A673 (cell line): ENCODE results near the gene DOK3. TPM values are rescaled to one million over a fixed set of nuclear protein-coding genes. Genes with fewer than 3 reads are reported as not detected.

Experiments
- BruUV-seq: library from RNA; stranded (reverse); fragments of 400-500 nt; replicated peaks from 2 replicates; lab custom pipeline; 2021; lab: Mats Ljungman, UMichigan
- CTCF ChIA-PET: fragments of 300-600 bp; sonication (Branson Sonifier 250); formaldehyde crosslinking; loops from one replicate; lab custom pipeline; 2022; ENCODE audit warnings: antibody characterized with exemption; lab: Charles Lee
- POLR2A ChIA-PET: fragments of 300-600 bp; sonication (Branson Sonifier 250); formaldehyde crosslinking; loops from one replicate; lab custom pipeline; 2022; ENCODE audit warnings: antibody characterized with exemption; ENCODE audit not compliant: low non-redundant PET; lab: Charles Lee
- DNase-seq: peaks from one replicate; pipeline ENCODE4 v3.0.0-alpha.2; 2015; ENCODE audit warnings: low spot score
- H3K27ac ChIP-seq: fragments of 200-600 bp; sonication (generic); 2 replicates; pipeline ENCODE4 v1.5.1; 2016; ENCODE audit warnings: mixed run types, low read depth, mild to moderate bottlenecking, mixed read lengths, antibody characterized with exemption, low read length; ENCODE audit not compliant: poor library complexity, severe bottlenecking
- H3K27me3 ChIP-seq: fragments of 200-600 bp; sonication (generic); replicated peaks from 2 replicates; pipeline ENCODE4 v1.6.1; 2017; ENCODE audit warnings: mixed run types, low read depth, mild to moderate bottlenecking, mixed read lengths, antibody characterized with exemption, low read length; ENCODE audit not compliant: insufficient read depth, poor library complexity
- H3K36me3 ChIP-seq: fragments of 200-600 bp; sonication (generic); 2 replicates; pipeline ENCODE4 v1.6.1; 2016; ENCODE audit warnings: mixed run types, mild to moderate bottlenecking, mixed read lengths, antibody characterized with exemption, low read length; ENCODE audit not compliant: insufficient read depth, poor library complexity, severe bottlenecking
- H3K4me1 ChIP-seq: fragments of 200-600 bp; sonication (generic); 2 replicates; pipeline ENCODE4 v1.6.1; 2017; ENCODE audit warnings: mixed run types, mild to moderate bottlenecking, mixed read lengths, antibody characterized with exemption, low read length; ENCODE audit not compliant: insufficient read depth, poor library complexity, severe bottlenecking
- H3K4me3 ChIP-seq: fragments of 200-600 bp; sonication (generic); 2 replicates; pipeline ENCODE4 v1.5.1; 2016; ENCODE audit warnings: low read depth, mixed run types, mild to moderate bottlenecking, mixed read lengths, low read length; ENCODE audit not compliant: poor library complexity, severe bottlenecking
- H3K9me3 ChIP-seq: fragments of 200-600 bp; sonication (generic); 2 replicates; pipeline ENCODE4 v1.6.1; 2016; ENCODE audit warnings: mixed run types, low read depth, mild to moderate bottlenecking, mixed read lengths, antibody characterized with exemption, low read length; ENCODE audit not compliant: poor library complexity, severe bottlenecking
- EZH2 ChIP-seq: fragments of 200-600 bp; sonication (generic); IDR thresholded peaks from 2 replicates; pipeline ENCODE4 v1.6.1; 2017; ENCODE audit warnings: borderline replicate concordance, low read depth, mild to moderate bottlenecking, mixed read lengths, antibody characterized with exemption, low read length; ENCODE audit not compliant: poor library complexity, severe bottlenecking
- intact Hi-C: fragments of 100-400 bp; cut with micrococcal nuclease; formaldehyde crosslinking; loops from one replicate; pipeline ENCODE4 v1.10.0; 2022; ENCODE audit not compliant: unreplicated experiment
- total RNA-seq: library from RNA; stranded (reverse); gene quantifications from 2 replicates; pipeline ENCODE4 v1.2.3, GENCODE V29; 2021
- TF ChIP-seq, protein P1 (sequence below): fragments of 300-800, 200-600 bp; sonication (generic); conservative IDR thresholded peaks from 2 replicates; pipeline ENCODE4 v1.5.1; 2017; ENCODE audit warnings: low read depth, mild to moderate bottlenecking, antibody characterized with exemption, low read length, moderate library complexity, mixed read lengths

Gene DOK3
- total RNA-seq, 1 experiment from 2014 or later = 15.0 TPM

DNA sequence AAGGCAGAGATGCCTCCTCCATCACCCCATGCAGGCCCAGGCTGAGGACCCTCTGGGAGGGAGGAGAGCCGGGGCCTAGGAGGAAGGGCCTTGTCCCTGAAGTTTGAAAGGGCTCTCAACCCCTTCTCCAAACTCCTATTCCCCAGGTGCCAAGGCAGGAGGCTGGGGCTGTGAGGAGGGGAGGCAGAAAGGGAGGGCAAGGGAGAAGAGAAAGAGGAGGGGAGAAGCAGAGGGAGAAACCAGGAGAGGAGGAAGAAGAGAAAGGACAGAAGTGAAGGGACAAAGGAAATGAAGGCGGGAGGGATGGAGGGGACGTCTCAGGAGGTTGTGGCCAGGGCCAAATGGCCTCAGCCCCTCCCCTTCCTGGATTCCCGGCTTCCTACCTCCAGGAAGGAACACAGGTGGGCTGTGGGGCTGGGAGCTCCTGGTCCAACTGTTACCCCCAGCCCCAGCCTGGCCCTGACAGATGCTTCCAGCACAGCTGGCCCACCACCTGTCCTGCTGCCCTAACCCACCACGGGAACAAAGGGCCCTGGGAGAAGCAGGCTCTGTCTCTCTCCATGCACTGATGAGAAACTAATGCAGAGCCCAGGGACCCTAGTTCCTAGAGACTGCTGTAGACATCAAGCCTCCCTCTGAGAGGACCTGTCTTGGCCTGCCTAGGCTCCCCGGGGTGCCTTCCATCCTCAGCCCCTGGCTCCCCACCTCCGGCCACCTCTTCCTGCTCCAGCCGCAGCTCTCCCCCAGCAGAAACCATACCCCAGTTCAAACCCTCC, 39.7 kb downstream of the DOK3 start:
- no TSS peak for BruUV-seq
- intact Hi-C loops = no loop called here
- H3K9me3 ChIP-seq = no peaks in the 10 kb centered on the region
- peaks cover 51% of the 10 kb centered on the region for H3K36me3 ChIP-seq
- DNase-seq = no peak
- peaks cover 27% of the 10 kb centered on the region for H3K4me1 ChIP-seq
- POLR2A ChIA-PET = no interaction called here
- H3K27me3 ChIP-seq = no peaks in the 10 kb centered on the region
- TF ChIP-seq, protein P1, sequence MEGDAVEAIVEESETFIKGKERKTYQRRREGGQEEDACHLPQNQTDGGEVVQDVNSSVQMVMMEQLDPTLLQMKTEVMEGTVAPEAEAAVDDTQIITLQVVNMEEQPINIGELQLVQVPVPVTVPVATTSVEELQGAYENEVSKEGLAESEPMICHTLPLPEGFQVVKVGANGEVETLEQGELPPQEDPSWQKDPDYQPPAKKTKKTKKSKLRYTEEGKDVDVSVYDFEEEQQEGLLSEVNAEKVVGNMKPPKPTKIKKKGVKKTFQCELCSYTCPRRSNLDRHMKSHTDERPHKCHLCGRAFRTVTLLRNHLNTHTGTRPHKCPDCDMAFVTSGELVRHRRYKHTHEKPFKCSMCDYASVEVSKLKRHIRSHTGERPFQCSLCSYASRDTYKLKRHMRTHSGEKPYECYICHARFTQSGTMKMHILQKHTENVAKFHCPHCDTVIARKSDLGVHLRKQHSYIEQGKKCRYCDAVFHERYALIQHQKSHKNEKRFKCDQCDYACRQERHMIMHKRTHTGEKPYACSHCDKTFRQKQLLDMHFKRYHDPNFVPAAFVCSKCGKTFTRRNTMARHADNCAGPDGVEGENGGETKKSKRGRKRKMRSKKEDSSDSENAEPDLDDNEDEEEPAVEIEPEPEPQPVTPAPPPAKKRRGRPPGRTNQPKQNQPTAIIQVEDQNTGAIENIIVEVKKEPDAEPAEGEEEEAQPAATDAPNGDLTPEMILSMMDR = no peak
- no peak for TF ChIP-seq EZH2
- CTCF ChIA-PET = no interaction called here
- H3K4me3 ChIP-seq = no peak overlapping the region
- H3K27ac ChIP-seq = peak overlapping the region; percentile 42

DNA sequence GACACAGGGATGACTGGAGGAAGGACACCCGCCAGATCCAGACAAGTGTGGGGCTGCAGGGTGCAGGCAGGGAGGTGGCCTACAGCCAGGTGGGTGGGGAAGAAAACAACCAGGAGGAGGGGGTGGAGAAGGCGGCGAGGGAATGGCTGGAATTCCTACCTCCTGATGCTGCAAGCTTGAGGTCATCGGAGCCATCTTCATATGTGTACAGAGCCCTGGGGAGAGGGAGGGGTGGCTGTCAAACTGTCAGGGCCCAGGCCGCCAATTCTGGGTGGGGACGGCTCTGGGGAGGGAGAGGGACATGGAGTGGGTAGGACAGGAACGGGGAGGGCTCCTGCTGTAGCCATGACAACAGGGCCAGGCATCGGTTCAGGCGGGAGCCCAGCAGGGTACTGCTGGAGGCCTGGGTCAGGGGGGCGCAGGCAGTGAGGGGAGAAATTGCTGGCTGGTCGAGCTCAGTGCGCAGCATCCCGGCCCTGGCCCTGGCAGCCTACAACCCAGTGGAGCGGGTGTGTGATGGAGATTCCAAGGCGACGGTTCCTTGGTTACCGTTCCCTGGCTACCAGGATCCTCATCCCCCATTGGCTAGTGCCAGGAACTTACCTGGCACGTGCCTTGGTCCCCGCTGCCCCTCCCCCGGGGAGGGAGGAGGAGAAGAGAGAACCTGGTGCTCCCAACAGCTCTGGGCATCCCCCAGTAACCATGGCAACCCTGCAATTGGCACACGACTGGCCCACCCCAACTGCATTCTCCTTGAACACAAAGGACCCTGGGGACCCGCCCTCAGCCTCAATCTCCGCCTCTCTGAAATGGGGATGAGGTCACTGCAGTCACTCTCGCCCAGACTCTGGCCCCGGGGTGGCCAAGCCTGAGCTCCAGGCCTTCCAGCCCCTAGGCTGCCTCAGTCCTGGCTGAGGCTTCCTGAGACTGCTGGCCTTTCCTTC, 40.7 kb downstream of the DOK3 start:
- BruUV-seq = no TSS peak
- Histone ChIP-seq H3K4me3 (no peak overlapping the region), H3K4me1 (peaks cover 24% of the 10 kb centered on the region), H3K27me3 (no peaks in the 10 kb centered on the region), H3K36me3 (peaks cover 52% of the 10 kb centered on the region), H3K9me3 (no peaks in the 10 kb centered on the region), H3K27ac (no peak overlapping the region)
- no peak for DNase-seq
- ChIA-PET CTCF (no interaction called here), POLR2A (no interaction called here)
- TF ChIP-seq EZH2 = no peak
- TF ChIP-seq, protein P1 = no peak
- intact Hi-C loops = no loop called here

DNA sequence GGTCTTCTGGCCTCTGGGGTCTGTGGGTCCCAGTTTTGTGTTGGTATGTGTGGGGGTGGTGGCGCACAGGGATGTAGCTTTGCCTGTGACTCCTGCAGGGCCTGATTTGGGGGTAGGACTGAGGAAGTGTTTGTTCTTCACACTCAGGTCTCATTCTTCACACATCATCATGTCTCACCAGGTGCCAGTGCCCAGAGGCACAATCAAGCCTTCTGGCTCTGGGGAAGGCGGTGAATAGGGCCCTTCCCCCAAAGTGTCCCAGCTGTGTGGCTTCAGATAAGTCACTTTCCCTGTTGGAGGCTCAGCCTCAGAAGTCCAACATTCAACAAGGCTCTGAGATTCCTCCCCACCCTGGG, 41.3 kb downstream of the DOK3 start:
- Histone ChIP-seq H3K27ac (no peak overlapping the region), H3K36me3 (peaks cover 59% of the 10 kb centered on the region)

More for the DNA sequence above, 41.3 kb downstream of the DOK3 start:
- Histone ChIP-seq H3K4me3 (no peak overlapping the region), H3K9me3 (no peaks in the 10 kb centered on the region), H3K27me3 (no peaks in the 10 kb centered on the region), H3K4me1 (peaks cover 23% of the 10 kb centered on the region)
- DNase-seq = no peak
- CTCF ChIA-PET = no interaction called here
- BruUV-seq = no TSS peak
- POLR2A ChIA-PET = no interaction called here
- intact Hi-C loops = no loop called here
- TF ChIP-seq, protein P1 = no peak
- TF ChIP-seq EZH2 = no peak
